GM13977 (cell line): ENCODE measurements around the gene KLF6.
A peak's percentile ranks its signal among the peaks of the same experiment; 100 is the strongest.

ENCODE experiments used
- DNase-seq: peaks from one replicate; pipeline ENCODE4 v3.0.0; 2012; ENCODE audit warnings: low spot score
- in situ Hi-C: fragments of 300-500 bp; cut with MboI; formaldehyde crosslinking; loops from one replicate; pipeline ENCODE4 v1.12.0; 2022; ENCODE audit warnings: low sequenced_read_pairs, low pct_unique_long_range_greater_than_20kb, mixed read lengths, inconsistent platforms; ENCODE audit not compliant: unreplicated experiment
- TF ChIP-seq, protein P1 (sequence below): IDR thresholded peaks from 2 replicates; pipeline ENCODE4 v1.5.1; 2012; ENCODE audit warnings: mild to moderate bottlenecking, control low read depth; ENCODE audit not compliant: insufficient read depth; ENCODE audit errors: extremely low read depth, missing control alignments

KLF6 gene

DNA sequence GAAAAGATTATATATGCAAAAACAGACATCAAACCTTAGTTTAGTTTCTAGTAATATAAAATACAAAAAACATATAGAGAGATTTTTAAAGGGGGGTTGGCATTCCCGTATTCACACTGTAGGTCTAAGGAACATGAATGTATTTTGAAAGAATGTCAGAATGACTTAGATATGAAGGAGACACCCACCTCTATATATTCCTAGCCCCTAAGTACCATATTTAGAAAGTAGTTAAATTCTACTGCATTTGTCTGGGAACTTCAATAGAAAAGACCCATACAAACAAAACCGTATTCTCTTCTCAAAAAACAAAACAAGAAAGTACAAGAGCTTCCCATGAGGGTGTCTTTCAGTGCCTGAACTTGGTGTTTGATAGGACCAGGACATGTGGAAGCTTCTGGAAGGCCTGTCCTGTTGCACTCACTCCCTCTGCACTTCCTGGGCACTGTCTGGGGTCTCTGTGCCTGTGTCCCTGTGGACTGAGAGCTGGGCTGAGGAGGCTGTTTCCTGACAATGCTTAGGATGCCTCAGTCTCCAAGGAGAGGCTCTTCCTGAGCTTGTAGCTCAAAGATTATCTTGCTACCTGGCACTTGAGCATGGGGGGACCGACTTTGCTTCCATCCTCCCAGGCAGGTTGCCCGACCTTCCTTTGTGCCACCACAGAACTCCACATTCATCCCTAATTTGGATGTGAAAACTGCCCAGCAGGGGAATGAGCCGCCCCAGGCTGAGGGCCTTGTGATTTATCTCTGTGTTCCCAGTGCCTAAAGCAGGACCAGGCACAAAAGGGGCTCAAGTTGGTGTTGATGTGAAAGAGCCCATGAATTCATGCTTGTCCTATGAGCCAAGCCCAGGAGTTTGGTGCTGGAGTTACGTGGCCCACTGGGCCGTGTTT, 44.4 kb upstream of the KLF6 start:
- in situ Hi-C loops, result no loop called here

GRCh38 chr10:3828404-3829155, 43.6 kb upstream of the KLF6 start:
- peak; percentile 68 for DNase-seq
- TF ChIP-seq, protein P1, sequence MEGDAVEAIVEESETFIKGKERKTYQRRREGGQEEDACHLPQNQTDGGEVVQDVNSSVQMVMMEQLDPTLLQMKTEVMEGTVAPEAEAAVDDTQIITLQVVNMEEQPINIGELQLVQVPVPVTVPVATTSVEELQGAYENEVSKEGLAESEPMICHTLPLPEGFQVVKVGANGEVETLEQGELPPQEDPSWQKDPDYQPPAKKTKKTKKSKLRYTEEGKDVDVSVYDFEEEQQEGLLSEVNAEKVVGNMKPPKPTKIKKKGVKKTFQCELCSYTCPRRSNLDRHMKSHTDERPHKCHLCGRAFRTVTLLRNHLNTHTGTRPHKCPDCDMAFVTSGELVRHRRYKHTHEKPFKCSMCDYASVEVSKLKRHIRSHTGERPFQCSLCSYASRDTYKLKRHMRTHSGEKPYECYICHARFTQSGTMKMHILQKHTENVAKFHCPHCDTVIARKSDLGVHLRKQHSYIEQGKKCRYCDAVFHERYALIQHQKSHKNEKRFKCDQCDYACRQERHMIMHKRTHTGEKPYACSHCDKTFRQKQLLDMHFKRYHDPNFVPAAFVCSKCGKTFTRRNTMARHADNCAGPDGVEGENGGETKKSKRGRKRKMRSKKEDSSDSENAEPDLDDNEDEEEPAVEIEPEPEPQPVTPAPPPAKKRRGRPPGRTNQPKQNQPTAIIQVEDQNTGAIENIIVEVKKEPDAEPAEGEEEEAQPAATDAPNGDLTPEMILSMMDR, result no peak
- in situ Hi-C loops, result no loop called here

More for the DNA sequence above, 44.4 kb upstream of the KLF6 start:
- no peak for DNase-seq
- TF ChIP-seq, protein P1, result no peak

DNA sequence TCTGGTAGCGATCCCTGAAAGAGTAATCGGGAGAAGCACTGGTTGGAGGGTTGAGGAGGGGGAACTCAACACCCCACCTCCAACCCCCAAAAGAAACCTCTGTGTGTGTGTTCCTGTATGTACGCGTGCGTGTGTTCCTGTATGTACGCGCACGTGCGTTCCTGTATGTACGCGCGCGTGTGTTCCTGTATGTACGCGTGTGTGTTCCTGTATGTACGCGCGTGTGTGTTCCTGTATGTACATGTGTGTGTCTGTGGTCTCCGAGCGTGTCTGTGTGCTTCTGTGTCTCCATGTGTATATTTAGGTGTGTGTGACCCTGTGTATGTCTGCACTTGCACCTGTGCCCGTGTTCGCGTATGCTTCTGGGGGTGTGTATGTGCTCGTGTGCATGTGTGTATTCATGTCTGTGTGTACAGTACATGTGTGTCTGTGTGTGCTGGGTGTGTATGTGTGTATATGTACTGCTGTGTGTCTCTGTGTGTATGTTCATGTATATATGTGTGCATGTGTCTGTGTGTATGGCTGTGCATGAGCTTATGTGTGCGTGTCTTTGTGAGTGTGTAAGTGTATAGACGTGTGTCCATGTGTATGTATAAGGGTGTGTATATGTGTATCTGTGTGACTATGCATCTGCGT, 42.9 kb upstream of the KLF6 start:
- TF ChIP-seq, protein P1, result no peak
- no peak for DNase-seq
- in situ Hi-C loops, result no loop called here

DNA sequence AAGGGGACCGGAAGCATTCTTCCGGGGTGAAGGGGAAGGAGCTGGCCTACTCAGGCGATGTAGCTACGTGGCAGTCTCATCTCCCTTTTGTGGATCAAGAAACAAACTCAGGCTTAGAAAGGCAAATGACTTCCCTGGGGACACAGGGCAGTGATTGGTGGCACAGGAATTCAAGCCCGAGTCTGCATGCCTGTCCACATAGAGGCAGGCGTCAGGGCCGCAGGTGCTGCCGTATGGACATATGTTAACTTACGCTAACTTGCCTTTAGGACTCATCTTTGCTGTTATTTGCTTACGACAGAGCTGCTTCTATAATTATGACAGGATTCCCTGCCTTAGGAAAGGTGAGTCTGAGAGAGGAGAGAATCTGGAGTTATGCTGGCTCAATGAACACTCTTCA, 42.3 kb upstream of the KLF6 start:
- no peak for DNase-seq
- in situ Hi-C loops, result no loop called here
- TF ChIP-seq, protein P1, result no peak

DNA sequence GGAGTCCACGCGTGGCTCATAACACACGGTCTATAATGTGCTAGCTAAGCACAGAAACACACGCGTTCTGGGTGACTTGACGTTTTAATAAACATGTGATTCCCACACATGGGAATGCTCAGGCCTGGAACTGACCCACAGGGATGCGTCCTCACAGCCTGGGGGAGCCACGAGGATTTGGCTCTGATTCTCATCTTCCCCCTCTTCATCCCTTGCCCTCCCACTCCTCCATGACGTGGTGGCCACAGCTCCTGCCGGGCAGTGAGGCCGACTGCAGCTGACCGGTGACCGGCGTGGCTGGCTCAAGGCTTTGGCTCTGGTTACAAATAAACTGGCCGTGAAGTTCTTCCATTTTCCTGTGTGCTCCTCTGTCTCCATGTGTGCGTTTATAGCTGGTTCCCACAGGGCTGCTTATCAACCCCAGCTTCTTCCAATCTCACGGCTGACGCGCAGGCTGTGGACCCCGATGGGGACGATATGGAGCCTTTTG, 40.9 kb upstream of the KLF6 start:
- DNase-seq, result no peak
- in situ Hi-C loops, result no loop called here

GRCh38 chr10:3825244-3825643, 40.2 kb upstream of the KLF6 start:
- DNase-seq, result no peak
- TF ChIP-seq, protein P1, result no peak
- in situ Hi-C loops, result no loop called here

More for the DNA sequence above, 40.9 kb upstream of the KLF6 start:
- TF ChIP-seq, protein P1, result no peak
